GM21526 (cell line): ENCODE results near the gene GRB2.
A peak's percentile ranks its signal among the peaks of the same experiment; 100 is the strongest.
"Not testable (repeated sequence)": the region's sequence is repeated elsewhere in the genome, so short reads cannot be mapped to it uniquely, and the experiment has no call there.

Experiments
- ATAC-seq: cut with Tn5 transposase; IDR thresholded peaks from one replicate; pipeline ENCODE4 v1.9.1; 2021; ENCODE audit warnings: moderate library complexity; ENCODE audit not compliant: unreplicated experiment, low FRiP score

Gene GRB2

GRCh38 chr17:75289832-75290337, 115.6 kb downstream of the GRB2 start:
- ATAC-seq: peak; percentile 23

- peak; percentile 78 for ATAC-seq
Observed at GRCh38 chr17:75289115-75289831, 116.2 kb downstream of the GRB2 start, which contains the start of gene SLC25A19. Gene SLC25A19, minus strand, starts transcription at chr17:75289433. Its CDS starts 2,669 bp downstream, at chr17:75286764.

GRCh38 chr17:75288770-75289114, 116.7 kb downstream of the GRB2 start:
- no peak for ATAC-seq

GRCh38 chr17:75288359-75288758, 117.1 kb downstream of the GRB2 start:
- no peak for ATAC-seq

- no peak for ATAC-seq
Observed at GRCh38 chr17:75287221-75287620, 118.3 kb downstream of the GRB2 start.

GRCh38 chr17:75285123-75285522, 120.4 kb downstream of the GRB2 start:
- no peak for ATAC-seq

GRCh38 chr17:75280189-75280588, 125.3 kb downstream of the GRB2 start:
- not testable (repeated sequence) for ATAC-seq

- ATAC-seq: no peak
Observed at GRCh38 chr17:75277664-75278071, 127.8 kb downstream of the GRB2 start.

- ATAC-seq: no peak
Observed at GRCh38 chr17:75273977-75274708, 131.3 kb downstream of the GRB2 start.

GRCh38 chr17:75272848-75273184, 132.7 kb downstream of the GRB2 start:
- no peak for ATAC-seq

GRCh38 chr17:75271955-75272847, 133.3 kb downstream of the GRB2 start:
- ATAC-seq: no peak

GRCh38 chr17:75271233-75271954, 134.1 kb downstream of the GRB2 start:
- ATAC-seq: peak; percentile 58

- no peak for ATAC-seq
Observed at GRCh38 chr17:75270966-75271232, 134.6 kb downstream of the GRB2 start, which contains the start of gene MIF4GD. Gene MIF4GD, minus strand, starts transcription at chr17:75271231. Its CDS starts 1,036 bp downstream, at chr17:75270195.

GRCh38 chr17:75270218-75270965, 135.1 kb downstream of the GRB2 start:
- peak; percentile 20 for ATAC-seq

- no peak for ATAC-seq
Observed at GRCh38 chr17:75269844-75270217, 135.6 kb downstream of the GRB2 start.
